ENCODE data around the gene RABEPK. TPM values are rescaled to one million over a fixed set of nuclear protein-coding genes. Genes with fewer than 3 reads are reported as not detected.
"Not testable (repeated sequence)": the region's sequence is repeated elsewhere in the genome, so short reads cannot be mapped to it uniquely, and the experiment has no call there.

RABEPK gene
- total and polyA plus RNA-seq, 10 of the 15 experiments (the other 5 are each of a cell fraction or from before 2014, with no cell fraction given): 26.9 to 59.8 (median 39.4) TPM

GRCh38 chr9:125195591-125195990 lies 4.8 kb upstream of the RABEPK start:
- H3K9me3 ChIP-seq (replicated peaks; ENCODE audit: control insufficient read depth, insufficient read depth, low read length); H3K4me3 ChIP-seq; H3K27me3 ChIP-seq (replicated peaks in 1 of 2; ENCODE audit: control insufficient read depth in 2 of 2, insufficient read depth in 2 of 2, low read length in 1 of 2); DNase-seq (ENCODE audit: low read depth, low spot score); FAIRE-seq; H2AFZ ChIP-seq (ENCODE audit: control insufficient read depth, low read depth, low read length); RAD21 ChIA-PET (ENCODE audit: unreplicated experiment); ATAC-seq; SMC1A ChIA-PET (ENCODE audit: uncharacterized antibody, unreplicated experiment); CTCF ChIA-PET; H3K9ac ChIP-seq (ENCODE audit: control insufficient read depth, insufficient read depth, low read length); H3K27ac ChIP-seq (ENCODE audit: control insufficient read depth, insufficient read depth); H3K4me2 ChIP-seq (ENCODE audit: control insufficient read depth, insufficient read depth); H3K4me1 ChIP-seq (ENCODE audit: control insufficient read depth, insufficient read depth, low read length); H3K36me3 ChIP-seq (ENCODE audit: control insufficient read depth in 2 of 2, insufficient read depth in 2 of 2, low read length in 1 of 2); in situ Hi-C loops (cut with MboI); BruUV-seq (replicated peaks); H3K79me2 ChIP-seq (ENCODE audit: control insufficient read depth, insufficient read depth, low read length); H4K20me1 ChIP-seq (ENCODE audit: control insufficient read depth, insufficient read depth); intact Hi-C loops (cut with micrococcal nuclease; ENCODE audit: unreplicated experiment): not testable (repeated sequence)
- POLR2A ChIA-PET: interaction anchor here (1.4 kb wide), 1 partner anchor 172 kb away, joined by 3 read pairs; no protein-coding TSS in a partner anchor
- no CpG with 5 or more reads among the region's 1 CpG for WGBS (ENCODE audit: insufficient coverage, insufficient replicate concordance, low lambda C conversion rate, missing lambda C conversion rate)

DNA sequence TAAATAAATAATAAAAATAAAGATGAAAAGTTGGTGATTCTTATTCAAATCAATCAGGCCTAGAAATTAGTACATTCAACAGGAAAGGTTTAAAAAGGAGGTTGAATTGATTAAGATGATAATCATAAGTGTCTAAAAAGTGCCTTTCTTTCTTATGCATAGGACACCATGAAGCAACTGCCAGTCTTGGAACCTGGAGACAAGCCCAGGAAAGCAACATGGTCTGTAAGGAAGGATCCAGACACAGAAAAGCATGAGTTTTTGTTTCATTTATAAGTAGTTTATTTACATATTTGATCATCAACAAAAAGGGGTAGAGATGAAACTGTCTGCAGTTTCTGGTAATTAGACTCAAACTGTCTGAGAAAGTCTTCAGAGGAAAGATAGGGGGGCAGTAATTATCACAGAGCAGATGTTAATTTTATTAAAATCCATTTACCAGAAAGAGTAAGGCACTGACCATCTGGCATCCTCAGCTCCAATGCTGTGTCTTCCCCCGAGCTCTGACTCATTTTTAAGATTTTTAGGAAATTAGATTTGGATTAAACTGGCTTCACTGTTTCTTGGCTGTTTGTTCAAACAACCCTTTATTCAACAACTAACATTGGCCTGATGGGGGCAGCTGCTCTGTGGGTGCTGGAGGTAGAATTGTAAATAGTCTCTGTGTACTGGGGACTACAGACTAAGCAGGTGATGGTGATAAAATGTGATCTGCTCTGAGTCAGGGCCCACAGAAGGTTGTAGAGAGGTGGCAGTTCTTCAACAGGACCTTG lies 2.7 kb downstream of the RABEPK start:
- ATAC-seq (no peak), DNase-seq (ENCODE audit: low read depth, low spot score) (no peak), FAIRE-seq (no peak)
- ChIA-PET POLR2A (no interaction called here), SMC1A (ENCODE audit: uncharacterized antibody, unreplicated experiment) (interaction anchor here (0.6 to 1.2 kb wide), 3 partner anchors 35 to 1566 kb away, joined by 3 read pairs; no protein-coding TSS in a partner anchor), RAD21 (ENCODE audit: unreplicated experiment) (no interaction called here), CTCF (interaction anchor here (0.6 kb wide), 1 partner anchor 130 kb away, joined by 3 read pairs; no protein-coding TSS in a partner anchor)
- Histone ChIP-seq H3K4me3 (no peak overlapping the region), H3K27ac (ENCODE audit: control insufficient read depth, insufficient read depth) (no peak overlapping the region), H4K20me1 (ENCODE audit: control insufficient read depth, insufficient read depth) (no peaks in the 10 kb centered on the region), H3K9me3 (replicated peaks; ENCODE audit: control insufficient read depth, insufficient read depth, low read length) (no peaks in the 10 kb centered on the region), H3K9ac (ENCODE audit: control insufficient read depth, insufficient read depth, low read length) (no peak overlapping the region), H3K4me2 (ENCODE audit: control insufficient read depth, insufficient read depth) (no peak overlapping the region), H3K27me3 (replicated peaks in 1 of 2; ENCODE audit: control insufficient read depth in 2 of 2, insufficient read depth in 2 of 2, low read length in 1 of 2) (no peaks in the 10 kb centered on the region), H3K36me3 (ENCODE audit: control insufficient read depth in 2 of 2, insufficient read depth in 2 of 2, low read length in 1 of 2) (peaks cover 0 to 1% of the 10 kb centered on the region in 2 experiments; a peak in 3 of 4 replicates), H2AFZ (ENCODE audit: control insufficient read depth, low read depth, low read length) (no peak overlapping the region), H3K4me1 (ENCODE audit: control insufficient read depth, insufficient read depth, low read length) (peaks cover 3% of the 10 kb centered on the region), H3K79me2 (ENCODE audit: control insufficient read depth, insufficient read depth, low read length) (peaks cover 10% of the 10 kb centered on the region)
- intact Hi-C loops (cut with micrococcal nuclease; ENCODE audit: unreplicated experiment) (loop anchor here (5.0 kb wide), 1 partner anchor 59 kb away; the partner anchor contains the start of gene GAPVD1), in situ Hi-C loops (cut with MboI) (no loop called here)
- TSS peak; percentile 32 for BruUV-seq (replicated peaks)
- 96% methylated on average over 1 of the region's 1 CpG for WGBS (ENCODE audit: insufficient coverage, insufficient replicate concordance, low lambda C conversion rate, missing lambda C conversion rate)
- TF ChIP-seq, protein P1, sequence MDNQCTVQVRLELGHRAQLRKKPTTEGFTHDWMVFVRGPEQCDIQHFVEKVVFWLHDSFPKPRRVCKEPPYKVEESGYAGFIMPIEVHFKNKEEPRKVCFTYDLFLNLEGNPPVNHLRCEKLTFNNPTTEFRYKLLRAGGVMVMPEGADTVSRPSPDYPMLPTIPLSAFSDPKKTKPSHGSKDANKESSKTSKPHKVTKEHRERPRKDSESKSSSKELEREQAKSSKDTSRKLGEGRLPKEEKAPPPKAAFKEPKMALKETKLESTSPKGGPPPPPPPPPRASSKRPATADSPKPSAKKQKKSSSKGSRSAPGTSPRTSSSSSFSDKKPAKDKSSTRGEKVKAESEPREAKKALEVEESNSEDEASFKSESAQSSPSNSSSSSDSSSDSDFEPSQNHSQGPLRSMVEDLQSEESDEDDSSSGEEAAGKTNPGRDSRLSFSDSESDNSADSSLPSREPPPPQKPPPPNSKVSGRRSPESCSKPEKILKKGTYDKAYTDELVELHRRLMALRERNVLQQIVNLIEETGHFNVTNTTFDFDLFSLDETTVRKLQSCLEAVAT (IDR thresholded peaks at IDR 0.05): no peak
- TF ChIP-seq, protein P2, sequence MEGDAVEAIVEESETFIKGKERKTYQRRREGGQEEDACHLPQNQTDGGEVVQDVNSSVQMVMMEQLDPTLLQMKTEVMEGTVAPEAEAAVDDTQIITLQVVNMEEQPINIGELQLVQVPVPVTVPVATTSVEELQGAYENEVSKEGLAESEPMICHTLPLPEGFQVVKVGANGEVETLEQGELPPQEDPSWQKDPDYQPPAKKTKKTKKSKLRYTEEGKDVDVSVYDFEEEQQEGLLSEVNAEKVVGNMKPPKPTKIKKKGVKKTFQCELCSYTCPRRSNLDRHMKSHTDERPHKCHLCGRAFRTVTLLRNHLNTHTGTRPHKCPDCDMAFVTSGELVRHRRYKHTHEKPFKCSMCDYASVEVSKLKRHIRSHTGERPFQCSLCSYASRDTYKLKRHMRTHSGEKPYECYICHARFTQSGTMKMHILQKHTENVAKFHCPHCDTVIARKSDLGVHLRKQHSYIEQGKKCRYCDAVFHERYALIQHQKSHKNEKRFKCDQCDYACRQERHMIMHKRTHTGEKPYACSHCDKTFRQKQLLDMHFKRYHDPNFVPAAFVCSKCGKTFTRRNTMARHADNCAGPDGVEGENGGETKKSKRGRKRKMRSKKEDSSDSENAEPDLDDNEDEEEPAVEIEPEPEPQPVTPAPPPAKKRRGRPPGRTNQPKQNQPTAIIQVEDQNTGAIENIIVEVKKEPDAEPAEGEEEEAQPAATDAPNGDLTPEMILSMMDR (IDR thresholded peaks at IDR 0.05 in 2 of 3, conservative IDR thresholded peaks at IDR 0.05 in 1 of 3; ENCODE audit: control insufficient read depth in 2 of 3, extremely low read depth in 1 of 3, insufficient read depth in 1 of 3, low read depth in 3 of 3, low read length in 3 of 3): no peak
- no peak for TF ChIP-seq LARP7 (IDR thresholded peaks at IDR 0.05)
- no peak for TF ChIP-seq SMAD1 (IDR thresholded peaks at IDR 0.05; ENCODE audit: low read depth, partially characterized antibody)
- TF ChIP-seq SREBF1 (IDR thresholded peaks at IDR 0.05; ENCODE audit: low read length): no peak
- TF ChIP-seq ZNF622 (IDR thresholded peaks at IDR 0.05): no peak
- TF ChIP-seq, protein P3, sequence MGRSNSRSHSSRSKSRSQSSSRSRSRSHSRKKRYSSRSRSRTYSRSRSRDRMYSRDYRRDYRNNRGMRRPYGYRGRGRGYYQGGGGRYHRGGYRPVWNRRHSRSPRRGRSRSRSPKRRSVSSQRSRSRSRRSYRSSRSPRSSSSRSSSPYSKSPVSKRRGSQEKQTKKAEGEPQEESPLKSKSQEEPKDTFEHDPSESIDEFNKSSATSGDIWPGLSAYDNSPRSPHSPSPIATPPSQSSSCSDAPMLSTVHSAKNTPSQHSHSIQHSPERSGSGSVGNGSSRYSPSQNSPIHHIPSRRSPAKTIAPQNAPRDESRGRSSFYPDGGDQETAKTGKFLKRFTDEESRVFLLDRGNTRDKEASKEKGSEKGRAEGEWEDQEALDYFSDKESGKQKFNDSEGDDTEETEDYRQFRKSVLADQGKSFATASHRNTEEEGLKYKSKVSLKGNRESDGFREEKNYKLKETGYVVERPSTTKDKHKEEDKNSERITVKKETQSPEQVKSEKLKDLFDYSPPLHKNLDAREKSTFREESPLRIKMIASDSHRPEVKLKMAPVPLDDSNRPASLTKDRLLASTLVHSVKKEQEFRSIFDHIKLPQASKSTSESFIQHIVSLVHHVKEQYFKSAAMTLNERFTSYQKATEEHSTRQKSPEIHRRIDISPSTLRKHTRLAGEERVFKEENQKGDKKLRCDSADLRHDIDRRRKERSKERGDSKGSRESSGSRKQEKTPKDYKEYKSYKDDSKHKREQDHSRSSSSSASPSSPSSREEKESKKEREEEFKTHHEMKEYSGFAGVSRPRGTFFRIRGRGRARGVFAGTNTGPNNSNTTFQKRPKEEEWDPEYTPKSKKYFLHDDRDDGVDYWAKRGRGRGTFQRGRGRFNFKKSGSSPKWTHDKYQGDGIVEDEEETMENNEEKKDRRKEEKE (IDR thresholded peaks at IDR 0.05): no peak
- TF ChIP-seq, protein P4, sequence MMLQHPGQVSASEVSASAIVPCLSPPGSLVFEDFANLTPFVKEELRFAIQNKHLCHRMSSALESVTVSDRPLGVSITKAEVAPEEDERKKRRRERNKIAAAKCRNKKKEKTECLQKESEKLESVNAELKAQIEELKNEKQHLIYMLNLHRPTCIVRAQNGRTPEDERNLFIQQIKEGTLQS (IDR thresholded peaks at IDR 0.05; ENCODE audit: borderline replicate concordance, extremely low read depth, low read depth, low read length): no peak
